Activated CD4-positive, CD25-positive, alpha-beta regulatory T cell (primary cell): ENCODE results near the gene SYT1.
"Not testable (repeated sequence)": the region's sequence is repeated elsewhere in the genome, so short reads cannot be mapped to it uniquely, and the experiment has no call there.

Experiments used
- DNase-seq, 4 experiments: peaks; one replicate each; lab custom pipeline; 2025; lab: John Stamatoyannopoulos, UW

Gene SYT1

GRCh38 chr12:79407671-79408622, 543.4 kb downstream of the SYT1 start:
- DNase-seq, result no peak

GRCh38 chr12:79408689-79409088, 544.1 kb downstream of the SYT1 start:
- DNase-seq, result no peak

- no peak for DNase-seq
Observed at GRCh38 chr12:79409562-79409961, 545.0 kb downstream of the SYT1 start.

GRCh38 chr12:79411791-79412190, 547.2 kb downstream of the SYT1 start:
- no peak for DNase-seq

GRCh38 chr12:79413796-79414195, 549.2 kb downstream of the SYT1 start:
- no peak for DNase-seq

GRCh38 chr12:79414252-79414651, 549.7 kb downstream of the SYT1 start:
- DNase-seq, result no peak

- no peak for DNase-seq
Observed at GRCh38 chr12:79415321-79415720, 550.7 kb downstream of the SYT1 start.

- DNase-seq, result no peak
Observed at GRCh38 chr12:79415746-79416435, 551.3 kb downstream of the SYT1 start.

GRCh38 chr12:79420146-79420618, 555.6 kb downstream of the SYT1 start:
- DNase-seq, result no peak

- DNase-seq, result no peak
Observed at GRCh38 chr12:79421236-79421740, 556.7 kb downstream of the SYT1 start.

- DNase-seq, result no peak
Observed at GRCh38 chr12:79422060-79422812, 557.7 kb downstream of the SYT1 start.

- no peak for DNase-seq
Observed at GRCh38 chr12:79423560-79423959, 559.0 kb downstream of the SYT1 start.

- DNase-seq, result no peak
Observed at GRCh38 chr12:79424109-79424721, 559.6 kb downstream of the SYT1 start.

GRCh38 chr12:79426121-79426520, 561.5 kb downstream of the SYT1 start:
- no peak for DNase-seq

GRCh38 chr12:79426744-79427143, 562.2 kb downstream of the SYT1 start:
- DNase-seq, result not testable (repeated sequence)

- no peak for DNase-seq
Observed at GRCh38 chr12:79433465-79434072, 569.0 kb downstream of the SYT1 start.

- no peak for DNase-seq
Observed at GRCh38 chr12:79434561-79434960, 570.0 kb downstream of the SYT1 start.

- DNase-seq, result no peak
Observed at GRCh38 chr12:79435742-79436141, 571.2 kb downstream of the SYT1 start.

GRCh38 chr12:79438480-79439174, 574.1 kb downstream of the SYT1 start:
- no peak for DNase-seq

GRCh38 chr12:79439175-79439825, 574.7 kb downstream of the SYT1 start:
- DNase-seq, result no peak
